ENCODE data around the gene ADAMTS2. TPM values are rescaled to one million over a fixed set of nuclear protein-coding genes. Genes with fewer than 3 reads are reported as not detected.

Gene ADAMTS2
- total and polyA plus RNA-seq, 2 of the 4 experiments (the other 2 are of a cell fraction) = 19.0 to 58.8 TPM

DNA sequence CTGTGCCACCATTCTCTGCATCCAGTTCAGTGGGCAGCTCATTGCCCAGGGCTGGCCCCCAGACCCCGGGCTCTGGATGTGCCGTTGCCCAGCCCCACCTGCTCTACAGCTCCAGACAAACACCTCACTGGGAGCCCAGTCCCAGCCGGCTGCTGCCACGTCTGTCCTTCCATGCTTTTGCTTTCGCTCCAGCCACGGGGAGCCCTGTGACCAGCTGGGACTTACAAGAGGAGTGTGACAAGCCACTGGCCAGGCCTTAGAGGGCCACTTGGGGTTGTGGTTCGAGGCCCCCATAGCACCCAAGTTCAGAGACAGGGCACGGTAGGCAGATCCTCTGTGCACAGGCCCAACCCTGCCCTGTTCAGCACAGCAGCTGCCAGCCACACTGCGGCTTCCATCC lies 142.0 kb downstream of the ADAMTS2 start:
- H3K56ac ChIP-seq (ENCODE audit: extremely low read depth, insufficient read depth, low read length) = no peak overlapping the region
- no peak overlapping the region for H3K9ac ChIP-seq (ENCODE audit: low read depth, low read length)
- no peak overlapping the region for H3K4me3 ChIP-seq (ENCODE audit: insufficient read depth, low read depth, low read length)
- ATAC-seq (ENCODE audit: low read depth) (no peak), DNase-seq (no peak)
- no peaks in the 10 kb centered on the region for H3K27me3 ChIP-seq (ENCODE audit: control insufficient read depth, insufficient read depth, low read length)
- 92% methylated on average over 5 of the region's 9 CpGs; no CpG with 5 or more reads in 1 of the 2 experiments for WGBS, 2 experiments (ENCODE audit: extremely low coverage in 2 of 2, insufficient read length in 1 of 2)
- ChIA-PET POLR2A (ENCODE audit: unreplicated experiment) (interaction anchor here (0.5 kb wide), 1 partner anchor 305 kb away, joined by 7 read pairs; no protein-coding TSS in a partner anchor), CTCF (interaction anchor here (0.5 kb wide), 1 partner anchor 195 kb away, joined by 3 read pairs; no protein-coding TSS in a partner anchor)
- H3K36me3 ChIP-seq (ENCODE audit: control insufficient read depth, insufficient read depth, low read length) = peaks cover 1% of the 10 kb centered on the region; the same call in 1 of the 2 replicates
- dilution Hi-C loops (cut with HindIII; ENCODE audit: low sequenced_read_pairs, unreplicated experiment) (no loop called here), intact Hi-C loops (cut with micrococcal nuclease) (no loop called here), in situ Hi-C loops (cut with MboI; ENCODE audit: low sequenced_read_pairs) (no loop called here)
- no peak overlapping the region for H4K8ac ChIP-seq (ENCODE audit: low read depth in 2 of 2, low read length in 2 of 2)
- H4K5ac ChIP-seq (ENCODE audit: low read depth, low read length) = no peak overlapping the region
- no peak overlapping the region for H3K18ac ChIP-seq (ENCODE audit: low read depth, low read length)
- BruUV-seq (replicated peaks) = no TSS peak
- H3K23ac ChIP-seq (ENCODE audit: low read depth, low read length) = no peak overlapping the region
- no peak overlapping the region for H4K91ac ChIP-seq (ENCODE audit: insufficient read depth, low read depth, low read length)
- H3K9me1 ChIP-seq (ENCODE audit: insufficient read depth, low read length) = no peaks in the 10 kb centered on the region
- no peak overlapping the region for H2BK120ac ChIP-seq (ENCODE audit: low read depth, low read length)
- no peaks in the 10 kb centered on the region for H4K20me1 ChIP-seq (ENCODE audit: insufficient read depth, low read length)
- no peak for TF ChIP-seq POLR2A (IDR thresholded peaks at IDR 0.05; ENCODE audit: low read depth, low read length)
- TF ChIP-seq NFE2L2 (IDR thresholded peaks at IDR 0.05; ENCODE audit: low read depth, low read length) = no peak
- no peak for TF ChIP-seq FOS (IDR thresholded peaks at IDR 0.05; ENCODE audit: low read depth, low read length)
- no peak for TF ChIP-seq CTCF (conservative IDR thresholded peaks at IDR 0.05; ENCODE audit: low read depth, low read length)
- TF ChIP-seq RFX5 (IDR thresholded peaks at IDR 0.05; ENCODE audit: low read depth, low read length) = no peak
- no peak for TF ChIP-seq BHLHE40 (IDR thresholded peaks at IDR 0.05; ENCODE audit: low read depth, low read length)
- TF ChIP-seq RCOR1 (IDR thresholded peaks at IDR 0.05; ENCODE audit: insufficient replicate concordance, low read length) = no peak
- no peak for TF ChIP-seq SMC3 (IDR thresholded peaks at IDR 0.05; ENCODE audit: low read depth, low read length)
- no peak for TF ChIP-seq RAD21 (IDR thresholded peaks at IDR 0.05; ENCODE audit: low read length)
- no peak for TF ChIP-seq ELK1 (IDR thresholded peaks at IDR 0.05; ENCODE audit: borderline replicate concordance, low read depth, low read length)
- no peak for TF ChIP-seq MAZ (IDR thresholded peaks at IDR 0.05; ENCODE audit: borderline replicate concordance, low read depth, low read length)
- no peak for TF ChIP-seq MXI1 (IDR thresholded peaks at IDR 0.05; ENCODE audit: borderline replicate concordance, low read depth, low read length)
- TF ChIP-seq CEBPB (IDR thresholded peaks at IDR 0.05; ENCODE audit: low read depth, low read length) = no peak
- no peak for TF ChIP-seq CHD1 (IDR thresholded peaks at IDR 0.05; ENCODE audit: low read depth, low read length)
- no peak for TF ChIP-seq MAFK (IDR thresholded peaks at IDR 0.05; ENCODE audit: low read depth, low read length)
- no peak for TF ChIP-seq USF2 (IDR thresholded peaks at IDR 0.05; ENCODE audit: low read depth, low read length)
- H2BK15ac ChIP-seq (ENCODE audit: low read depth, low read length) = no peak overlapping the region
- H3K4ac ChIP-seq (ENCODE audit: low read depth, low read length) = no peak overlapping the region
- H2BK20ac ChIP-seq (ENCODE audit: low read depth, low read length) = no peak overlapping the region
- no peak overlapping the region for H3K14ac ChIP-seq (replicated peaks; ENCODE audit: low read depth, low read length)
- H2AFZ ChIP-seq (replicated peaks; ENCODE audit: low read length, poor library complexity) = no peak overlapping the region
- no peak overlapping the region for H2AK5ac ChIP-seq (ENCODE audit: low read depth, low read length)
- no peaks in the 10 kb centered on the region for H3K9me3 ChIP-seq (ENCODE audit: control insufficient read depth, insufficient read depth, low read length)
- H2BK5ac ChIP-seq (ENCODE audit: low read depth, low read length, poor library complexity, severe bottlenecking) = no peak overlapping the region
- no peak overlapping the region for H2AK9ac ChIP-seq (replicated peaks; ENCODE audit: low read depth, low read length, poor library complexity)
- peaks cover 7 to 12% of the 10 kb centered on the region in 2 experiments; a peak in 2 of 4 replicates for H3K79me1 ChIP-seq (ENCODE audit: low read depth in 1 of 2, low read length in 2 of 2)
- H3K4me1 ChIP-seq (ENCODE audit: control insufficient read depth, insufficient read depth, low read length) = no peaks in the 10 kb centered on the region
- no peak overlapping the region for H3K27ac ChIP-seq (ENCODE audit: insufficient read depth, low read length)
- H3K4me2 ChIP-seq (ENCODE audit: low read depth, low read length) = no peak overlapping the region
